Measurements from ENCODE around the gene TRPM4.

DNA sequence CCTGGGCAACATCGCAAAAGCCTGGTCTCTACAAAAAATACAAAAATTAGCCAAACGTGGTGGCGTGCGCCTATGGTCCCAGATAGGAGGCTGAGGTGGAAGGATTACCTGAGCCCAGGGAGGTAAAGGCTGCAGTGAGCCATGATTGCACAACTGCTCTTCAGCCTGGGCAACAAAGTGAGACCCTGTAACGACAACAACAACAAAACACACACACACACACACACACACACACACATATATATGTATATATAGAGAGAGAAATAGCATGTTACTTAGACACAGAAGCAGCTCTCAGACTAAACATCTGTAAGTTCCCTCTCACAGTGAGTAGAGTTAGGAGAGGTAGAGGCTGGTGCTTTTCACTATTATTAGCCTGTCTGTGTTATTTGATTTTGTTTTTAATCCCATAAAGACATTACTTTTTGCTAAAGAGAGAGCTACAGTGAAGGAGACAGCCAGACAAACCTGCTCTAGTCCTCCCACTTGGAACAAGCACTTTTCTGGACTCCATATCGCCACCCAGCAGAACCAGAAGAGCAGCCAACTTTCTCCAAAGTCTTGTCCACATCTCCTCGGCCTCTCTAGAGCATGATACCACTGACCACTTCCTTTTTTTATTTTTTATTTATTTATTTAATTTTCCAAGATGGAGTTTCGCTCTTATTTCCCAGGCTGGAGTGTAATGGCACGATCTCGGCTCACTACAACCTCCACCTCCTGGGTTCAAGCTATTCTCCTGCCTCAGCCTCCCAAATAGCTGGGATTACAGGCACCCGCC is 46.2 kb upstream of the TRPM4 start:
- TF ChIP-seq POLR2A (IDR thresholded peaks at IDR 0.05) (no peak), EP300 (IDR thresholded peaks at IDR 0.05) (no peak)
- TF ChIP-seq, protein P1, sequence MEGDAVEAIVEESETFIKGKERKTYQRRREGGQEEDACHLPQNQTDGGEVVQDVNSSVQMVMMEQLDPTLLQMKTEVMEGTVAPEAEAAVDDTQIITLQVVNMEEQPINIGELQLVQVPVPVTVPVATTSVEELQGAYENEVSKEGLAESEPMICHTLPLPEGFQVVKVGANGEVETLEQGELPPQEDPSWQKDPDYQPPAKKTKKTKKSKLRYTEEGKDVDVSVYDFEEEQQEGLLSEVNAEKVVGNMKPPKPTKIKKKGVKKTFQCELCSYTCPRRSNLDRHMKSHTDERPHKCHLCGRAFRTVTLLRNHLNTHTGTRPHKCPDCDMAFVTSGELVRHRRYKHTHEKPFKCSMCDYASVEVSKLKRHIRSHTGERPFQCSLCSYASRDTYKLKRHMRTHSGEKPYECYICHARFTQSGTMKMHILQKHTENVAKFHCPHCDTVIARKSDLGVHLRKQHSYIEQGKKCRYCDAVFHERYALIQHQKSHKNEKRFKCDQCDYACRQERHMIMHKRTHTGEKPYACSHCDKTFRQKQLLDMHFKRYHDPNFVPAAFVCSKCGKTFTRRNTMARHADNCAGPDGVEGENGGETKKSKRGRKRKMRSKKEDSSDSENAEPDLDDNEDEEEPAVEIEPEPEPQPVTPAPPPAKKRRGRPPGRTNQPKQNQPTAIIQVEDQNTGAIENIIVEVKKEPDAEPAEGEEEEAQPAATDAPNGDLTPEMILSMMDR (IDR thresholded peaks at IDR 0.05), result no peak

Measured in gastroesophageal sphincter (tissue), 3 donors.